Muscle layer of duodenum (tissue), 2 donors: ENCODE data around the gene AKIRIN2.
"Not testable (repeated sequence)": the region's sequence is repeated elsewhere in the genome, so short reads cannot be mapped to it uniquely, and the experiment has no call there.

Source experiments
- H3K27ac ChIP-seq: one replicate; pipeline ENCODE4 v1.7.0; 2013; ENCODE audit warnings: mild to moderate bottlenecking, low read length
- H3K27me3 ChIP-seq: one replicate; pipeline ENCODE4 v1.7.0; 2013; ENCODE audit warnings: low read depth, mild to moderate bottlenecking, control low read depth, low read length
- H3K36me3 ChIP-seq, 2 donors: one replicate each; pipeline ENCODE4 v1.7.0; 2013; ENCODE audit warnings: low read length in 2 of 2, control low read depth in 1 of 2, mild to moderate bottlenecking in 1 of 2; ENCODE audit not compliant: insufficient read depth in 2 of 2, control insufficient read depth in 1 of 2
- H3K4me1 ChIP-seq, 2 donors: one replicate each; pipeline ENCODE4 v1.7.0; 2013; ENCODE audit warnings: low read length in 2 of 2, mild to moderate bottlenecking in 2 of 2, control low read depth in 1 of 2, moderate library complexity in 1 of 2; ENCODE audit not compliant: insufficient read depth in 2 of 2, control insufficient read depth in 1 of 2
- H3K4me3 ChIP-seq, 2 donors: one replicate each; pipeline ENCODE4 v1.7.0; 2013; ENCODE audit warnings: low read length in 2 of 2, low read depth in 1 of 2, mild to moderate bottlenecking in 1 of 2
- H3K9me3 ChIP-seq, 2 donors: one replicate each; pipeline ENCODE4 v1.7.0; 2013; ENCODE audit warnings: low read length in 2 of 2, control low read depth in 1 of 2, mild to moderate bottlenecking in 1 of 2; ENCODE audit not compliant: control insufficient read depth in 1 of 2
- donor health status: healthy.

Gene AKIRIN2

GRCh38 chr6:87699576-87699975 lies 2.5 kb downstream of the AKIRIN2 start:
- Histone ChIP-seq H3K27ac (peak overlapping the region; percentile 99), H3K27me3 (no peaks in the 10 kb centered on the region), H3K36me3 (peaks cover 0 to 16% of the 10 kb centered on the region in 2 donors), H3K9me3 (no peaks in the 10 kb centered on the region), H3K4me1 (peaks cover 14 to 31% of the 10 kb centered on the region in 2 donors), H3K4me3 (peak overlapping the region; percentile 85 to 99)

- Histone ChIP-seq H3K27ac (peak overlapping the region; percentile 99), H3K36me3 (peaks cover 0 to 16% of the 10 kb centered on the region in 2 donors), H3K4me3 (peak overlapping the region; percentile 85 to 99), H3K9me3 (no peaks in the 10 kb centered on the region), H3K4me1 (peaks cover 23 to 39% of the 10 kb centered on the region in 2 donors), H3K27me3 (no peaks in the 10 kb centered on the region)
These were observed 3.5 kb downstream of the AKIRIN2 start for GRCh38 chr6:87698547-87699006.

GRCh38 chr6:87697581-87698546 lies 4.2 kb downstream of the AKIRIN2 start:
- no peaks in the 10 kb centered on the region for H3K9me3 ChIP-seq
- H3K27me3 ChIP-seq = no peaks in the 10 kb centered on the region
- peak overlapping the region; percentile 99 for H3K27ac ChIP-seq
- peaks cover 23 to 44% of the 10 kb centered on the region in 2 donors for H3K4me1 ChIP-seq
- peaks cover 0 to 16% of the 10 kb centered on the region in 2 donors for H3K36me3 ChIP-seq
- peak overlapping the region; percentile 85 to 99 for H3K4me3 ChIP-seq

- H3K4me1 ChIP-seq = peaks cover 26 to 49% of the 10 kb centered on the region in 2 donors
- H3K36me3 ChIP-seq, H3K9me3 ChIP-seq, H3K27me3 ChIP-seq, H3K27ac ChIP-seq: not testable (repeated sequence)
- H3K4me3 ChIP-seq = peak overlapping the region in 1 of 2 donors; percentile 85
These were observed 5.2 kb downstream of the AKIRIN2 start for GRCh38 chr6:87696817-87697216.

GRCh38 chr6:87692086-87692485 lies 9.9 kb downstream of the AKIRIN2 start:
- peaks cover 25 to 68% of the 10 kb centered on the region in 2 donors for H3K4me1 ChIP-seq
- H3K27ac ChIP-seq = peak overlapping the region; percentile 17
- no peak overlapping the region for H3K4me3 ChIP-seq
- H3K27me3 ChIP-seq = no peaks in the 10 kb centered on the region
- no peaks in the 10 kb centered on the region for H3K9me3 ChIP-seq
- H3K36me3 ChIP-seq = peaks cover 0 to 5% of the 10 kb centered on the region in 2 donors

- Histone ChIP-seq H3K36me3 (peaks cover 0 to 5% of the 10 kb centered on the region in 2 donors), H3K9me3 (no peaks in the 10 kb centered on the region), H3K27me3 (no peaks in the 10 kb centered on the region), H3K27ac (no peak overlapping the region), H3K4me1 (peaks cover 29 to 59% of the 10 kb centered on the region in 2 donors), H3K4me3 (no peak overlapping the region)
These were observed 11.6 kb downstream of the AKIRIN2 start for GRCh38 chr6:87690441-87690840.

- H3K4me1 ChIP-seq = peaks cover 17 to 51% of the 10 kb centered on the region in 2 donors
- not testable (repeated sequence) for H3K27me3 ChIP-seq, H3K36me3 ChIP-seq, H3K27ac ChIP-seq, H3K9me3 ChIP-seq, H3K4me3 ChIP-seq
These were observed 14.1 kb downstream of the AKIRIN2 start for GRCh38 chr6:87687893-87688292.

GRCh38 chr6:87687296-87687695 lies 14.7 kb downstream of the AKIRIN2 start:
- H3K4me1 ChIP-seq = peaks cover 17 to 50% of the 10 kb centered on the region in 2 donors
- no peaks in the 10 kb centered on the region for H3K27me3 ChIP-seq
- H3K4me3 ChIP-seq = no peak overlapping the region
- no peaks in the 10 kb centered on the region for H3K9me3 ChIP-seq
- H3K27ac ChIP-seq = no peak overlapping the region
- peaks cover 0 to 5% of the 10 kb centered on the region in 2 donors for H3K36me3 ChIP-seq

- H3K36me3 ChIP-seq, H3K27me3 ChIP-seq, H3K27ac ChIP-seq, H3K9me3 ChIP-seq, H3K4me3 ChIP-seq: not testable (repeated sequence)
- peaks cover 13 to 45% of the 10 kb centered on the region in 2 donors for H3K4me1 ChIP-seq
These were observed 15.3 kb downstream of the AKIRIN2 start for GRCh38 chr6:87686636-87687205.

- Histone ChIP-seq H3K9me3 (no peaks in the 10 kb centered on the region), H3K27me3 (no peaks in the 10 kb centered on the region), H3K4me3 (no peak overlapping the region), H3K4me1 (peaks cover 9 to 37% of the 10 kb centered on the region in 2 donors), H3K27ac (no peak overlapping the region), H3K36me3 (no peaks in the 10 kb centered on the region)
These were observed 17.0 kb downstream of the AKIRIN2 start for GRCh38 chr6:87684895-87685654.

- H3K9me3 ChIP-seq = no peaks in the 10 kb centered on the region
- no peaks in the 10 kb centered on the region for H3K27me3 ChIP-seq
- H3K4me3 ChIP-seq = no peak overlapping the region
- H3K4me1 ChIP-seq = peaks cover 9 to 29% of the 10 kb centered on the region in 2 donors
- no peaks in the 10 kb centered on the region for H3K36me3 ChIP-seq
- no peak overlapping the region for H3K27ac ChIP-seq
These were observed 18.1 kb downstream of the AKIRIN2 start for GRCh38 chr6:87683890-87684289.
